ENCODE data around the gene ADH1A. TPM values are rescaled to one million over a fixed set of nuclear protein-coding genes. Genes with fewer than 3 reads are reported as not detected.
"Not testable (repeated sequence)": the region's sequence is repeated elsewhere in the genome, so short reads cannot be mapped to it uniquely, and the experiment has no call there.

ADH1A gene
- polyA plus RNA-seq, 1 donor (not counting 4 experiments of a cell fraction or from before 2014, with no cell fraction given), result not detected

- Histone ChIP-seq H3K4me3 (ENCODE audit: control insufficient read depth in 2 of 3, extremely low read depth in 1 of 3, insufficient read depth in 2 of 3, low read depth in 1 of 3, low read length in 3 of 3) (no peak overlapping the region), H3K9me3 (ENCODE audit: control insufficient read depth, low read depth, low read length) (no peaks in the 10 kb centered on the region), H3K36me3 (ENCODE audit: control insufficient read depth in 2 of 2, extremely low read depth in 1 of 2, insufficient read depth in 2 of 2, low read length in 2 of 2) (no peaks in the 10 kb centered on the region), H3K9ac (ENCODE audit: control insufficient read depth, extremely low read depth, insufficient read depth, low read length) (no peak overlapping the region), H3K9me1 (ENCODE audit: control insufficient read depth, extremely low read depth, insufficient read depth, low read length) (no peaks in the 10 kb centered on the region), H3K79me2 (ENCODE audit: control insufficient read depth, insufficient read depth, low read length) (no peaks in the 10 kb centered on the region), H3K27ac (ENCODE audit: control insufficient read depth, insufficient read depth, low read length) (no peak overlapping the region), H2AFZ (ENCODE audit: control insufficient read depth, low read length) (no peak overlapping the region), H4K20me1 (ENCODE audit: control insufficient read depth, extremely low read depth, insufficient read depth, low read length) (no peaks in the 10 kb centered on the region), H3K4me1 (ENCODE audit: control insufficient read depth, extremely low read depth, insufficient read depth, low read length) (no peaks in the 10 kb centered on the region), H3K4me2 (ENCODE audit: control insufficient read depth, extremely low read depth, insufficient read depth, low read depth, low read length) (no peak overlapping the region), H3K27me3 (ENCODE audit: control insufficient read depth, extremely low read depth, insufficient read depth, low read length) (no peaks in the 10 kb centered on the region)
- dilution Hi-C loops (cut with MboI; ENCODE audit: extremely low pct_ligation_motif_present, low sequenced_read_pairs), result no loop called here
- no peak for FAIRE-seq
- TF ChIP-seq CTCF (optimal IDR thresholded peaks at IDR 0.05 in 1 of 3, IDR thresholded peaks at IDR 0.05 in 1 of 3, conservative IDR thresholded peaks at IDR 0.05 in 1 of 3; ENCODE audit: extremely low read depth in 1 of 3, insufficient read depth in 2 of 3, low read length in 3 of 3) (no peak), EZH2 (IDR thresholded peaks at IDR 0.05; ENCODE audit: low read length) (no peak)
- DNase-seq (ENCODE audit: low read depth, low spot score), result no peak
These were observed 56.3 kb downstream of the ADH1A start for GRCh38 chr4:99234331-99235010.

GRCh38 chr4:99233397-99233796 lies 57.4 kb downstream of the ADH1A start:
- H3K9ac ChIP-seq (ENCODE audit: control insufficient read depth, extremely low read depth, insufficient read depth, low read length); DNase-seq (ENCODE audit: low read depth, low spot score); H3K79me2 ChIP-seq (ENCODE audit: control insufficient read depth, insufficient read depth, low read length); H3K4me2 ChIP-seq (ENCODE audit: control insufficient read depth, extremely low read depth, insufficient read depth, low read depth, low read length); H3K27ac ChIP-seq (ENCODE audit: control insufficient read depth, insufficient read depth, low read length); H3K27me3 ChIP-seq (ENCODE audit: control insufficient read depth, extremely low read depth, insufficient read depth, low read length); FAIRE-seq; dilution Hi-C loops (cut with MboI; ENCODE audit: extremely low pct_ligation_motif_present, low sequenced_read_pairs); H4K20me1 ChIP-seq (ENCODE audit: control insufficient read depth, extremely low read depth, insufficient read depth, low read length); H3K9me1 ChIP-seq (ENCODE audit: control insufficient read depth, extremely low read depth, insufficient read depth, low read length); H2AFZ ChIP-seq (ENCODE audit: control insufficient read depth, low read length); H3K4me1 ChIP-seq (ENCODE audit: control insufficient read depth, extremely low read depth, insufficient read depth, low read length); H3K36me3 ChIP-seq (ENCODE audit: control insufficient read depth in 2 of 2, extremely low read depth in 1 of 2, insufficient read depth in 2 of 2, low read length in 2 of 2); H3K9me3 ChIP-seq (ENCODE audit: control insufficient read depth, low read depth, low read length); H3K4me3 ChIP-seq (ENCODE audit: control insufficient read depth in 2 of 3, extremely low read depth in 1 of 3, insufficient read depth in 2 of 3, low read depth in 1 of 3, low read length in 3 of 3): not testable (repeated sequence)

GRCh38 chr4:99228706-99229105 lies 62.1 kb downstream of the ADH1A start:
- H3K79me2 ChIP-seq (ENCODE audit: control insufficient read depth, insufficient read depth, low read length); H3K27me3 ChIP-seq (ENCODE audit: control insufficient read depth, extremely low read depth, insufficient read depth, low read length); H3K36me3 ChIP-seq (ENCODE audit: control insufficient read depth in 2 of 2, extremely low read depth in 1 of 2, insufficient read depth in 2 of 2, low read length in 2 of 2); H2AFZ ChIP-seq (ENCODE audit: control insufficient read depth, low read length); H3K4me2 ChIP-seq (ENCODE audit: control insufficient read depth, extremely low read depth, insufficient read depth, low read depth, low read length); H3K9me3 ChIP-seq (ENCODE audit: control insufficient read depth, low read depth, low read length); FAIRE-seq; H3K27ac ChIP-seq (ENCODE audit: control insufficient read depth, insufficient read depth, low read length); H3K9ac ChIP-seq (ENCODE audit: control insufficient read depth, extremely low read depth, insufficient read depth, low read length); H3K4me3 ChIP-seq (ENCODE audit: control insufficient read depth in 2 of 3, extremely low read depth in 1 of 3, insufficient read depth in 2 of 3, low read depth in 1 of 3, low read length in 3 of 3); dilution Hi-C loops (cut with MboI; ENCODE audit: extremely low pct_ligation_motif_present, low sequenced_read_pairs); H3K9me1 ChIP-seq (ENCODE audit: control insufficient read depth, extremely low read depth, insufficient read depth, low read length); DNase-seq (ENCODE audit: low read depth, low spot score); H3K4me1 ChIP-seq (ENCODE audit: control insufficient read depth, extremely low read depth, insufficient read depth, low read length); H4K20me1 ChIP-seq (ENCODE audit: control insufficient read depth, extremely low read depth, insufficient read depth, low read length): not testable (repeated sequence)

GRCh38 chr4:99227646-99228045 lies 63.1 kb downstream of the ADH1A start:
- dilution Hi-C loops (cut with MboI; ENCODE audit: extremely low pct_ligation_motif_present, low sequenced_read_pairs); FAIRE-seq; H4K20me1 ChIP-seq (ENCODE audit: control insufficient read depth, extremely low read depth, insufficient read depth, low read length): not testable (repeated sequence)

More at GRCh38 chr4:99227646-99228045, 63.1 kb downstream of the ADH1A start:
- not testable (repeated sequence) for H3K9me1 ChIP-seq (ENCODE audit: control insufficient read depth, extremely low read depth, insufficient read depth, low read length); H3K4me2 ChIP-seq (ENCODE audit: control insufficient read depth, extremely low read depth, insufficient read depth, low read depth, low read length); H3K27ac ChIP-seq (ENCODE audit: control insufficient read depth, insufficient read depth, low read length); H3K4me3 ChIP-seq (ENCODE audit: control insufficient read depth in 2 of 3, extremely low read depth in 1 of 3, insufficient read depth in 2 of 3, low read depth in 1 of 3, low read length in 3 of 3); H3K27me3 ChIP-seq (ENCODE audit: control insufficient read depth, extremely low read depth, insufficient read depth, low read length); H3K9me3 ChIP-seq (ENCODE audit: control insufficient read depth, low read depth, low read length); H3K9ac ChIP-seq (ENCODE audit: control insufficient read depth, extremely low read depth, insufficient read depth, low read length); H3K79me2 ChIP-seq (ENCODE audit: control insufficient read depth, insufficient read depth, low read length); H3K4me1 ChIP-seq (ENCODE audit: control insufficient read depth, extremely low read depth, insufficient read depth, low read length); DNase-seq (ENCODE audit: low read depth, low spot score); H2AFZ ChIP-seq (ENCODE audit: control insufficient read depth, low read length); H3K36me3 ChIP-seq (ENCODE audit: control insufficient read depth in 2 of 2, extremely low read depth in 1 of 2, insufficient read depth in 2 of 2, low read length in 2 of 2)

Measured in keratinocyte (primary cell).